Tibial nerve (tissue), 4 donors: ENCODE results near the gene COG1. TPM values are rescaled to one million over a fixed set of nuclear protein-coding genes. Genes with fewer than 3 reads are reported as not detected.

Source experiments
- DNase-seq, 2 donors: peaks; one replicate each; pipeline ENCODE4 v3.0.0-alpha.2; 2019; ENCODE audit warnings: low spot score in 2 of 2
- H3K27ac ChIP-seq, 4 donors: fragments of 200-600 bp; sonication (generic) in 3 of 4; one replicate each; pipeline ENCODE4 v1.5.1; 2017 to 2019; ENCODE audit warnings: mild to moderate bottlenecking in 1 of 4
- H3K27me3 ChIP-seq, 2 donors: fragments of 200-600 bp; sonication (generic) in 1 of 2; one replicate each; pipeline versions ENCODE4 v1.5.1 to v1.6.0; 2017 to 2019
- H3K36me3 ChIP-seq, 3 donors: fragments of 200-600 bp; sonication (generic); one replicate each; pipeline ENCODE4 v1.5.1; 2018 to 2019
- H3K4me1 ChIP-seq, 4 donors: fragments of 200-600 bp; sonication (generic) in 3 of 4; one replicate each; pipeline ENCODE4 v1.5.1; 2017 to 2019
- H3K4me3 ChIP-seq, 4 donors: fragments of 200-600 bp; sonication (generic) in 3 of 4; one replicate each; pipeline ENCODE4 v1.5.1; 2017 to 2019; ENCODE audit warnings: mild to moderate bottlenecking in 1 of 4, moderate library complexity in 1 of 4
- H3K9me3 ChIP-seq, 4 donors: fragments of 200-600 bp; sonication (generic) in 3 of 4; one replicate each; pipeline ENCODE4 v1.5.1; 2017 to 2019
- EP300 ChIP-seq, 2 donors: sonication (generic); formaldehyde crosslinking; IDR thresholded peaks; one replicate each; pipeline ENCODE4 v1.6.1; 2017; ENCODE audit warnings: antibody characterized with exemption in 2 of 2, mild to moderate bottlenecking in 1 of 2
- POLR2A ChIP-seq, 2 donors: fragments of 450-650 bp; IDR thresholded peaks; one replicate each; pipeline ENCODE4 v1.6.1; 2017; ENCODE audit warnings: antibody characterized with exemption in 2 of 2, mild to moderate bottlenecking in 2 of 2, moderate library complexity in 2 of 2
- WGBS, 2 donors: methylation state at CpG; one replicate each; pipeline ENCODE4 v1.1.5; 2018; 5-methylcytosine and 5-hydroxymethylcytosine counted together
- total RNA-seq, 4 donors: library from RNA; depleted of rRNA; stranded (reverse); fragments of >200 nt; gene quantifications; one replicate each; pipeline ENCODE4 v1.1.0, GENCODE V29; 2016
- TF ChIP-seq, protein P1 (sequence below), 5 experiments: fragments of 200-600 bp in 3 of 5; fragments of 450-650 bp in 2 of 5; sonication (generic) in 3 of 5; IDR thresholded peaks; one replicate each; pipeline ENCODE4 v1.5.1; 2016 to 2019; ENCODE audit warnings: antibody characterized with exemption in 5 of 5, mild to moderate bottlenecking in 3 of 5, moderate library complexity in 2 of 5

The COG1 gene
- total RNA-seq, 4 donors from 2014 or later: 23.6 to 46.2 (median 28.6) TPM

DNA sequence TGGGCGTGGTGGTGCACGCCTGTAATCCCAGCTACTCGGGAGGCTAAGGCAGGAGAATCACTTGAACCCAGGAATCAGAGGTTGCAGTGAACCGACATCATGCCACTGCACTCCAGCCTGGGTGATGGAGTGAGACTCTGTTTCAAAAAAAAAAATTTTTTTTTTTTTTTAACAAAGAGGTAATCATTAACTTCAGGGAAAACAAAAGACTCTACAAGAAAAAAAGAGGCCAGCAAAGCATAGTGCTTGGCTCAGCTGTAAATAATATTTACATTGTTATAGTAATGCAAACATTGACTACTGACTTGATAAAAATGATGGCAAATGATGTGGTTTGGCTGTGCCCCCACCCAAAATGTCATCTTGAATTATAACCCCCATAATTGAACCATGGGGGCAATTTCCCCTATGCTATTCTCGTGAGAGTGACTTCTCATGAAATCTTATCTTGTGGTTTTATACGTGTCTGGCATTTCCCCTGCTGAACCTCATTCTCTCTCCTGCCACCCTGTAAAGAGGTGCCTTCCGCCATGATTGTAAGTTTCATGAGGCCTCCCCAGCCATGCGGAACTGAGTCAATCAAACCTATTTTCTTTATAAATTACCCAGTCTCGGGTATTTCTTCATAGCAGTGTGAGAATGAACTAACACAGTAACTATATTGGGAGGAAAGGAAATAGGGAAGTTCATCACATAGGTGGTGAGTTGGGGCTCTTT, 40.8 kb upstream of the COG1 start:
- TF ChIP-seq EP300 (IDR thresholded peaks at IDR 0.05) (no peak), POLR2A (IDR thresholded peaks at IDR 0.05) (no peak)
- TF ChIP-seq, protein P1, sequence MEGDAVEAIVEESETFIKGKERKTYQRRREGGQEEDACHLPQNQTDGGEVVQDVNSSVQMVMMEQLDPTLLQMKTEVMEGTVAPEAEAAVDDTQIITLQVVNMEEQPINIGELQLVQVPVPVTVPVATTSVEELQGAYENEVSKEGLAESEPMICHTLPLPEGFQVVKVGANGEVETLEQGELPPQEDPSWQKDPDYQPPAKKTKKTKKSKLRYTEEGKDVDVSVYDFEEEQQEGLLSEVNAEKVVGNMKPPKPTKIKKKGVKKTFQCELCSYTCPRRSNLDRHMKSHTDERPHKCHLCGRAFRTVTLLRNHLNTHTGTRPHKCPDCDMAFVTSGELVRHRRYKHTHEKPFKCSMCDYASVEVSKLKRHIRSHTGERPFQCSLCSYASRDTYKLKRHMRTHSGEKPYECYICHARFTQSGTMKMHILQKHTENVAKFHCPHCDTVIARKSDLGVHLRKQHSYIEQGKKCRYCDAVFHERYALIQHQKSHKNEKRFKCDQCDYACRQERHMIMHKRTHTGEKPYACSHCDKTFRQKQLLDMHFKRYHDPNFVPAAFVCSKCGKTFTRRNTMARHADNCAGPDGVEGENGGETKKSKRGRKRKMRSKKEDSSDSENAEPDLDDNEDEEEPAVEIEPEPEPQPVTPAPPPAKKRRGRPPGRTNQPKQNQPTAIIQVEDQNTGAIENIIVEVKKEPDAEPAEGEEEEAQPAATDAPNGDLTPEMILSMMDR (IDR thresholded peaks at IDR 0.05): no peak
- DNase-seq: no peak
- no peaks in the 10 kb centered on the region for H3K36me3 ChIP-seq
- H3K9me3 ChIP-seq: peaks cover 0 to 16% (median 0%) of the 10 kb centered on the region in 4 donors
- WGBS, 2 donors: 71 to 72% methylated on average over 9 of the region's 9 CpGs
- H3K4me3 ChIP-seq: no peak overlapping the region
- H3K27ac ChIP-seq: no peak overlapping the region
- H3K4me1 ChIP-seq: peaks cover 0 to 12% (median 0%) of the 10 kb centered on the region in 4 donors
- H3K27me3 ChIP-seq: no peaks in the 10 kb centered on the region

DNA sequence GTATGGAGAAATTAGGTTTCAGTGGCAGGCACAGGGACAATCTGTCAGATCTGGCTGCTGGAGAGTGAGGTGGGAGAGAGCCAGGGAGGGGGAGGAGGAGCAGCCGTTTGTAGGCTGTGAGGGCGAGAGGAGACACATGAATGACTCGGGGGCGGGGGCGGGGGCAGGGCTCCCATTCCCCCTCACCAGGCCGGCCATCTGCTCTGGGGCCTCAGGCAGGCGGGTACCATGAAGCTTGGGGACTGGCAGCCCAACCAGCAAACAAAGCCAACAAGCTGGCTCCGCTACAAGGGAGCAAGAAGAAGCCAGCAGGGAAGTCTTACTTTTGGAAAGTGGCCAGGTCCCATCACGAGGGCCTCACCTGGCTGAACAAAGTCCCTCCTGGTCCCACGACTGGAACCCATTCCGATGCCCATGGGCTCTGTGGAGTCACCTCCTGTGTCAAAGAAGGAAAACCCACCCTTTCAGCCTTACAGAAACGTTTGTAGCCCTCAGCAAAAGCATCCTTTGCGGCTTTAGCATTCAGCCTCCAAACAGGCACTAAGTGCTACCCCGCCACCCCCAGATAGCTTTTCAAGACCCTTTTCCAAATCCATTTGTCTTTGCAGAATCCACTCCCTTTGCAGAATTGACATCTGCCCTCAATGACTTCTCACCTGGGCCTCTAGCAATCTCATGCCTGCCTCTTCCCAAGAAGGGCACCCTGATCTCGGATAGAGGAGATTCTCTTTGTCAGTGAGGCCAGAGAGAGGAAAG, 37.3 kb upstream of the COG1 start:
- Histone ChIP-seq H3K36me3 (no peaks in the 10 kb centered on the region), H3K27ac (no peak overlapping the region), H3K9me3 (no peaks in the 10 kb centered on the region), H3K27me3 (peaks cover 0 to 12% of the 10 kb centered on the region in 2 donors), H3K4me1 (peaks cover 0 to 17% (median 0%) of the 10 kb centered on the region in 4 donors), H3K4me3 (no peak overlapping the region)
- WGBS, 2 donors: 65 to 72% methylated on average over 15 of the region's 15 CpGs
- DNase-seq: no peak
- TF ChIP-seq POLR2A (IDR thresholded peaks at IDR 0.05): no peak
- TF ChIP-seq, protein P1 (IDR thresholded peaks at IDR 0.05): no peak
- TF ChIP-seq EP300 (IDR thresholded peaks at IDR 0.05): no peak

GRCh38 chr17:73156166-73156840, 36.6 kb upstream of the COG1 start:
- TF ChIP-seq, protein P1 (IDR thresholded peaks at IDR 0.05): peak; percentile 73 to 85 (median 82)
- no peak for TF ChIP-seq EP300 (IDR thresholded peaks at IDR 0.05)
- no peak for TF ChIP-seq POLR2A (IDR thresholded peaks at IDR 0.05)
- Histone ChIP-seq H3K27me3 (peaks cover 0 to 19% of the 10 kb centered on the region in 2 donors), H3K27ac (no peak overlapping the region), H3K9me3 (no peaks in the 10 kb centered on the region), H3K4me3 (no peak overlapping the region), H3K4me1 (peaks cover 0 to 17% (median 0%) of the 10 kb centered on the region in 4 donors), H3K36me3 (no peaks in the 10 kb centered on the region)
- peak; percentile 56 to 73 for DNase-seq
- 21 to 29% methylated on average over 22 of the region's 22 CpGs for WGBS, 2 donors

- TF ChIP-seq, protein P1 (IDR thresholded peaks at IDR 0.05): no peak
- Histone ChIP-seq H3K4me1 (peaks cover 0 to 17% (median 0%) of the 10 kb centered on the region in 4 donors), H3K4me3 (no peak overlapping the region), H3K9me3 (no peaks in the 10 kb centered on the region), H3K36me3 (no peaks in the 10 kb centered on the region), H3K27me3 (peaks cover 0 to 26% of the 10 kb centered on the region in 2 donors), H3K27ac (no peak overlapping the region)
- DNase-seq: no peak
- 65 to 73% methylated on average over 8 of the region's 8 CpGs for WGBS, 2 donors
Measured at GRCh38 chr17:73156887-73157520, 35.9 kb upstream of the COG1 start.
